ENCODE results near the gene AGPS. TPM values are rescaled to one million over a fixed set of nuclear protein-coding genes. Genes with fewer than 3 reads are reported as not detected.

Gene AGPS
- total and polyA plus RNA-seq, 9 of the 15 experiments (the other 6 are each of a cell fraction or from before 2014, with no cell fraction given) = 15.5 to 211 (median 63.1) TPM

GRCh38 chr2:177496921-177497320 lies 104.3 kb downstream of the AGPS start:
- ATAC-seq (no peak), FAIRE-seq (no peak), DNase-seq (ENCODE audit: extremely low read depth in 1 of 4, low spot score in 3 of 4) (no peak)
- H3K4me3 ChIP-seq = no peak overlapping the region
- peaks cover 30% of the 10 kb centered on the region for H3K36me3 ChIP-seq (ENCODE audit: control insufficient read depth, insufficient read depth, low read length)
- no peaks in the 10 kb centered on the region for H3K9me3 ChIP-seq (replicated peaks; ENCODE audit: control insufficient read depth, insufficient read depth, low read depth, low read length)
- WGBS (ENCODE audit: insufficient coverage, low coverage, missing lambda C conversion rate) = 73% methylated on average over 2 of the region's 2 CpGs
- no peak overlapping the region for H3K9ac ChIP-seq (ENCODE audit: insufficient read depth in 1 of 2, low read depth in 2 of 2, low read length in 2 of 2)
- intact Hi-C loops (cut with micrococcal nuclease) = no loop called here
- no TSS peak for BruUV-seq (replicated peaks)
- ChIA-PET CTCF (ENCODE audit: low intra/inter-chr PET ratio) (no interaction called here), POLR2A (interaction anchor here (1.8 kb wide), 1 partner anchor 9 kb away, joined by 4 read pairs; no protein-coding TSS in a partner anchor)
- H3K4me2 ChIP-seq (ENCODE audit: insufficient read depth, low read length) = no peak overlapping the region
- no peak overlapping the region for H3K27ac ChIP-seq (ENCODE audit: extremely low read depth, low read depth, low read length)
- H2AFZ ChIP-seq (ENCODE audit: low read depth, low read length) = no peak overlapping the region
- no peak for TF ChIP-seq SIRT6 (IDR thresholded peaks at IDR 0.05; ENCODE audit: low read depth, low read length)
- no peak for TF ChIP-seq ZNF639 (CRISPR knock-in tag; conservative IDR thresholded peaks at IDR 0.05 in 1 of 2, IDR thresholded peaks at IDR 0.05 in 1 of 2)
- TF ChIP-seq GMEB1 (CRISPR knock-in tag; IDR thresholded peaks at IDR 0.05) = no peak
- TF ChIP-seq ZNF707 (CRISPR knock-in tag; conservative IDR thresholded peaks at IDR 0.05) = no peak
- TF ChIP-seq GTF2A2 (tag; IDR thresholded peaks at IDR 0.05) = no peak
- TF ChIP-seq CC2D1A (IDR thresholded peaks at IDR 0.05) = no peak
- TF ChIP-seq, protein P1, sequence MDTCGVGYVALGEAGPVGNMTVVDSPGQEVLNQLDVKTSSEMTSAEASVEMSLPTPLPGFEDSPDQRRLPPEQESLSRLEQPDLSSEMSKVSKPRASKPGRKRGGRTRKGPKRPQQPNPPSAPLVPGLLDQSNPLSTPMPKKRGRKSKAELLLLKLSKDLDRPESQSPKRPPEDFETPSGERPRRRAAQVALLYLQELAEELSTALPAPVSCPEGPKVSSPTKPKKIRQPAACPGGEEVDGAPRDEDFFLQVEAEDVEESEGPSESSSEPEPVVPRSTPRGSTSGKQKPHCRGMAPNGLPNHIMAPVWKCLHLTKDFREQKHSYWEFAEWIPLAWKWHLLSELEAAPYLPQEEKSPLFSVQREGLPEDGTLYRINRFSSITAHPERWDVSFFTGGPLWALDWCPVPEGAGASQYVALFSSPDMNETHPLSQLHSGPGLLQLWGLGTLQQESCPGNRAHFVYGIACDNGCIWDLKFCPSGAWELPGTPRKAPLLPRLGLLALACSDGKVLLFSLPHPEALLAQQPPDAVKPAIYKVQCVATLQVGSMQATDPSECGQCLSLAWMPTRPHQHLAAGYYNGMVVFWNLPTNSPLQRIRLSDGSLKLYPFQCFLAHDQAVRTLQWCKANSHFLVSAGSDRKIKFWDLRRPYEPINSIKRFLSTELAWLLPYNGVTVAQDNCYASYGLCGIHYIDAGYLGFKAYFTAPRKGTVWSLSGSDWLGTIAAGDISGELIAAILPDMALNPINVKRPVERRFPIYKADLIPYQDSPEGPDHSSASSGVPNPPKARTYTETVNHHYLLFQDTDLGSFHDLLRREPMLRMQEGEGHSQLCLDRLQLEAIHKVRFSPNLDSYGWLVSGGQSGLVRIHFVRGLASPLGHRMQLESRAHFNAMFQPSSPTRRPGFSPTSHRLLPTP (IDR thresholded peaks at IDR 0.05; ENCODE audit: borderline replicate concordance, extremely low read depth, insufficient read length) = no peak
- no peak for TF ChIP-seq NCOA6 (IDR thresholded peaks at IDR 0.05)
- no peak for TF ChIP-seq IFI16 (CRISPR knock-in tag; IDR thresholded peaks at IDR 0.05)
- no peak for TF ChIP-seq RBM15 (IDR thresholded peaks at IDR 0.05; ENCODE audit: insufficient read depth, low read length)
- no peak for TF ChIP-seq CBX1 (IDR thresholded peaks at IDR 0.05; ENCODE audit: low read depth)
- no peaks in the 10 kb centered on the region for H4K20me1 ChIP-seq (replicated peaks; ENCODE audit: control insufficient read depth, insufficient read depth, low read length)
- no peaks in the 10 kb centered on the region for H3K27me3 ChIP-seq (ENCODE audit: control insufficient read depth in 2 of 2, insufficient read depth in 2 of 2, low read length in 2 of 2)
- H3K9me1 ChIP-seq (ENCODE audit: control insufficient read depth, insufficient read depth, low read length) = no peaks in the 10 kb centered on the region
- no peaks in the 10 kb centered on the region for H3K79me2 ChIP-seq (ENCODE audit: control insufficient read depth, insufficient read depth, low read length)
- in situ Hi-C loops (cut with MboI) = loop anchor here (10.0 kb wide), 1 partner anchor 228 kb away; no protein-coding TSS in a partner anchor
- no peaks in the 10 kb centered on the region for H3K4me1 ChIP-seq (replicated peaks in 1 of 2; ENCODE audit: control insufficient read depth in 2 of 2, insufficient read depth in 2 of 2, low read length in 2 of 2)
